ENCODE results near the gene DHRSX. TPM values are rescaled to one million over a fixed set of nuclear protein-coding genes. Genes with fewer than 3 reads are reported as not detected.

DHRSX gene
- total and polyA plus RNA-seq, 9 of the 15 experiments (the other 6 are each of a cell fraction or from before 2014, with no cell fraction given) = 0.59 to 11.0 (median 6.2) TPM

DNA sequence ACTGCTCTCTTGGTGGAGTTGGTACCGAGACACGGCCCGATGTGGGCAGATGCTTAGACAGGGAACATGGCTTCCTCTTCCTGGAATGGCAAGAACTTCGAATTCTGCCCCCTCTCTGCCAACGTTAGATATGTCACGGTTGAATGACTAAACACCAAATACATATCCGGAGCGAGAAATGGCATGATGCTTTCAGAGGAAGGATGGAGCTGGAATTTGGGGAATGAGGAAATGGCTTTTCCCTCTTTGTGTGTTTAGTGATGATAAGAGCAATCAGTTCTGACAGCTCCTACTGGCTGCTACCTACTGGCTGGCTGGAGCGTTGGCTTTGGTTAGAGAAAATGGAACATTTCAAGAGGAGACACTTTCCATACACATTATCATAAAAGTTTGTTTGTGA is 140.0 kb downstream of the DHRSX start (continued):
- TF ChIP-seq ARID1B (IDR thresholded peaks at IDR 0.05) (peak; percentile 89), SMAD4 (CRISPR knock-in tag; conservative IDR thresholded peaks at IDR 0.05) (0 out of 2 replicates have a peak, but pooled peaks have one; percentile 31), SFPQ (IDR thresholded peaks at IDR 0.05; ENCODE audit: low read depth, low read length) (no peak), ZBTB1 (CRISPR knock-in tag; IDR thresholded peaks at IDR 0.05; ENCODE audit: borderline replicate concordance, low read depth) (no peak), ZNF274 (IDR thresholded peaks at IDR 0.05; ENCODE audit: borderline replicate concordance, low read depth, low read length) (no peak), FOXM1 (IDR thresholded peaks at IDR 0.05; ENCODE audit: low read depth) (peak; percentile 42; the same call in 1 of the 2 replicates), FOXM1 (CRISPR knock-in tag; IDR thresholded peaks at IDR 0.05; ENCODE audit: low read depth) (no peak), FOXP1 (CRISPR knock-in tag; IDR thresholded peaks at IDR 0.05) (no peak), LCOR (CRISPR knock-in tag; IDR thresholded peaks at IDR 0.05) (0 out of 2 replicates have a peak, but pooled peaks have one; percentile 26), KDM1A (IDR thresholded peaks at IDR 0.05) (peak; percentile 56 to 81; a peak in 3 of 4 replicates), ZNF764 (CRISPR knock-in tag; IDR thresholded peaks at IDR 0.05; ENCODE audit: low read depth) (0 out of 2 replicates have a peak, but pooled peaks have one; percentile 50), YY1 (IDR thresholded peaks at IDR 0.05; ENCODE audit: borderline replicate concordance in 1 of 3, control insufficient read depth in 1 of 3, extremely low read depth in 1 of 3, insufficient read depth in 3 of 3, insufficient read length in 1 of 3, insufficient replicate concordance in 2 of 3, low read depth in 1 of 3, low read length in 2 of 3) (peak in 1 of 3 experiments; percentile 12), MEIS2 (IDR thresholded peaks at IDR 0.05; ENCODE audit: partially characterized antibody) (peak; percentile 58), SPI1 (IDR thresholded peaks at IDR 0.05; ENCODE audit: borderline replicate concordance, low read depth, low read length) (peak; percentile 81), HDAC2 (IDR thresholded peaks at IDR 0.05) (peak; percentile 68; the same call in 1 of the 2 replicates), ZKSCAN1 (IDR thresholded peaks at IDR 0.05; ENCODE audit: low read depth, low read length) (peak; percentile 69; the same call in 1 of the 2 replicates)
